Glutamatergic neuron (in vitro differentiated cells): ENCODE data around the gene GMDS. TPM values are rescaled to one million over a fixed set of nuclear protein-coding genes. Genes with fewer than 3 reads are reported as not detected.
A peak's percentile ranks its signal among the peaks of the same experiment; 100 is the strongest.

Source experiments
- DNase-seq: peaks from one replicate; pipeline ENCODE4 v3.0.0; 2022
- H3K27ac Mint-ChIP-seq: one replicate; pipeline ENCODE4 v1.8.0; 2020; ENCODE audit warnings: mild to moderate bottlenecking, mixed read lengths, inconsistent platforms; ENCODE audit not compliant: unreplicated experiment
- H3K27me3 Mint-ChIP-seq: one replicate; pipeline ENCODE4 v1.8.0; 2020; ENCODE audit warnings: mild to moderate bottlenecking, moderate library complexity, mixed read lengths, inconsistent platforms; ENCODE audit not compliant: unreplicated experiment
- H3K36me3 Mint-ChIP-seq: one replicate; pipeline ENCODE4 v1.8.0; 2020; ENCODE audit warnings: mild to moderate bottlenecking, mixed read lengths, inconsistent platforms; ENCODE audit not compliant: unreplicated experiment
- H3K4me1 Mint-ChIP-seq: one replicate; pipeline ENCODE4 v1.8.0; 2020; ENCODE audit warnings: mild to moderate bottlenecking, low read depth, mixed read lengths, inconsistent platforms; ENCODE audit not compliant: unreplicated experiment
- H3K4me3 Mint-ChIP-seq: one replicate; pipeline ENCODE4 v1.8.0; 2020; ENCODE audit warnings: mild to moderate bottlenecking, mixed read lengths, inconsistent platforms; ENCODE audit not compliant: unreplicated experiment
- H3K9me3 Mint-ChIP-seq: one replicate; pipeline ENCODE4 v1.8.0; 2020; ENCODE audit warnings: mild to moderate bottlenecking, moderate library complexity, mixed read lengths, inconsistent platforms; ENCODE audit not compliant: unreplicated experiment
- total RNA-seq: library from RNA; stranded (reverse); fragmentation: NEBNext Ultra II Directional; extraction: Animal tissue kit (Norgen Biotek cat#: 25700); gene quantifications from one replicate; pipeline ENCODE4 v1.2.1, GENCODE V29; 2021; ENCODE audit not compliant: unreplicated experiment
- TF ChIP-seq, protein P1 (sequence below): fragments of 200-600 bp; sonication (generic); IDR thresholded peaks from one replicate; pipeline ENCODE4 v1.5.0; 2021; ENCODE audit not compliant: partially characterized antibody, unreplicated experiment

The GMDS gene
- total RNA-seq, 1 donor from 2014 or later = 8.9 TPM

DNA sequence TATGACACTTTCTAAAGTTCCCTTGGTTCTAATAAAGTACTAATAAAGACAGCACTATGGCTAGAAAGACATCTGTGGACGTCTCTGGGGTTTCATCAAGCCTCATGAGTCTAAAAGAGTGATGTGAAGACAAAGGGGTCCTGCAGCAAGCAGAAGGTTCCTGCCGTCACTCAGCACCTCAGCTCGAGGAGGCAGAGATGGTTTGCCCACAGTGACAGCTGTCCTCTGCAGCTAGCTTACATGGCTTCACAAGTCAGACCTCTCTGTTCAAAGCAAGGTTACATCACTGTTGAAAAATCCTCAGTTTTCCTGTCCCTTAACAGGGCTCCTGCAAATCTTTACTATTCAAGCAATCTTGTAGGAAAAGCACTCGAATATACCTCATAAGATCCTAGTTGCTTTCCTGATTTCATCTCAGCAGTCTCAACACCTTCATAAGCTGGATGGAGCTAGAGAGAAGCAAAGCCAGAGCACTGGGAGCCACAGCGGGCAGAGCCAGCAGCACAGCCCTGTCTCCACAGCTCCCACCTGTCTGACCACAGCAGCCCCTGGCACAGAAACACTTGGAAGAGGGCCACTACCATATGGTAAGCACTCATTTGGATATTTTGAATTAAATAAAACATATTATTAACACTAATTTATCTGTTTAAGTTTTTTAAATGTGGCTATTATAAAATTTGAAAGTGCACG is 202.3 kb downstream of the GMDS start:
- Mint-ChIP-seq H3K27ac (peak overlapping the region; percentile 95), H3K4me3 (peak overlapping the region; percentile 38), H3K4me1 (peaks cover 16% of the 10 kb centered on the region), H3K27me3 (peaks cover 4% of the 10 kb centered on the region), H3K9me3 (peaks cover 4% of the 10 kb centered on the region), H3K36me3 (no peaks in the 10 kb centered on the region)
- peak; percentile 47 for DNase-seq
- TF ChIP-seq, protein P1, sequence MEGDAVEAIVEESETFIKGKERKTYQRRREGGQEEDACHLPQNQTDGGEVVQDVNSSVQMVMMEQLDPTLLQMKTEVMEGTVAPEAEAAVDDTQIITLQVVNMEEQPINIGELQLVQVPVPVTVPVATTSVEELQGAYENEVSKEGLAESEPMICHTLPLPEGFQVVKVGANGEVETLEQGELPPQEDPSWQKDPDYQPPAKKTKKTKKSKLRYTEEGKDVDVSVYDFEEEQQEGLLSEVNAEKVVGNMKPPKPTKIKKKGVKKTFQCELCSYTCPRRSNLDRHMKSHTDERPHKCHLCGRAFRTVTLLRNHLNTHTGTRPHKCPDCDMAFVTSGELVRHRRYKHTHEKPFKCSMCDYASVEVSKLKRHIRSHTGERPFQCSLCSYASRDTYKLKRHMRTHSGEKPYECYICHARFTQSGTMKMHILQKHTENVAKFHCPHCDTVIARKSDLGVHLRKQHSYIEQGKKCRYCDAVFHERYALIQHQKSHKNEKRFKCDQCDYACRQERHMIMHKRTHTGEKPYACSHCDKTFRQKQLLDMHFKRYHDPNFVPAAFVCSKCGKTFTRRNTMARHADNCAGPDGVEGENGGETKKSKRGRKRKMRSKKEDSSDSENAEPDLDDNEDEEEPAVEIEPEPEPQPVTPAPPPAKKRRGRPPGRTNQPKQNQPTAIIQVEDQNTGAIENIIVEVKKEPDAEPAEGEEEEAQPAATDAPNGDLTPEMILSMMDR = no peak

DNA sequence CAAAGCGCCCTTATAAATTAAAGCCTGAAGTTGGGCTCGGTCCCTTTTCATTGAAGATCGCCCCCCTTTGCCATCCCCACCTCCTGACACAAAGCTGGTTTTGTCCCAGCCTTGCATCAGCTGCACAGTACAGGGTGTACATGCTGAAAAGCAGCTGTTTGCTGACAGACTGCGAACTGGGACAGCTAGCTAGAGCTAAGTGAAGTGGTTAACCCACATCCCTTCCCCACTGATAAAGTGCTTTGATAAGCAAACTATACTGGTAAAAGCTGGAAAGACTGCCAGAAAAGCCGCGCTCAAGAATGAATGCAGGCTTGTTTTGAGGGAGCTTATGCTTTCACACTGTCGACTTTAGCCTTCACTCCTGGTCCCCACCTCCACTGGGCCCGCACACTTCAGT is 207.3 kb downstream of the GMDS start:
- peaks cover 4% of the 10 kb centered on the region for H3K9me3 Mint-ChIP-seq
- H3K4me3 Mint-ChIP-seq = no peak overlapping the region
- DNase-seq = no peak
- H3K27ac Mint-ChIP-seq = peak overlapping the region; percentile 80
- H3K27me3 Mint-ChIP-seq = peaks cover 3% of the 10 kb centered on the region
- peaks cover 29% of the 10 kb centered on the region for H3K4me1 Mint-ChIP-seq
- no peaks in the 10 kb centered on the region for H3K36me3 Mint-ChIP-seq
- TF ChIP-seq, protein P1 = no peak

DNA sequence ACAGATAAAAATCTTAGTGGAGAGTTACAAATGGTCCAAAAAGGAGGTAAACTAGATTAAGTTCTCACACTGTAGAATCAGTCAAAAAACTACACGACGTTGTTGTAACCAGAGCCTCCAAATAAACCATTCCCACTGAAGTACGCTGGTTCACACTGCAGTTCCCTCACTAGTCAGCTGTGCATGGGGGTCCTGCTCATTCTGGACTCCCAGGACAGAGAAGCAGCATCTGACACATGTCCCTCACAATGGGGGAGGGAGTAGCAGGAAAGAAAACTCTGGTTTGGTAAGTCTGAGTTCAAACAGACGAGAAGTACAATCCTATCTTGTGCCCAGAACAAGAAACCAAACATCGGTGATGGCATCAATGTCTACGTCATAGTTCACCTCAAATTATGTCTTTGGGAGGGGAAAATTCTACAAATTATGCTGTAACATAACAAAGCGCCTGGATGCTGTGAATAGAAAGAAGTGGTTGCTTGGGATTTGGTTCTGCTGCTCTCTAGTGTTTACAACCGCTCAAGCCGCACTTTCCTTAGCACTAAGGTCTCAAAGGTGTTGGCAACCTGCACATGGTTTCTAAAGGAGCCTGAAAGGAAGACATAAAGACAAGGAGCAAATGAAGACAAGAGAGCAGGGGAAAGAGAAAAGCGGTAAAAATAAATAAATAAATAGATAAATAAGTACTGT is 208.0 kb downstream of the GMDS start:
- TF ChIP-seq, protein P1 = no peak
- Mint-ChIP-seq H3K27ac (peak overlapping the region; percentile 53), H3K4me3 (peak overlapping the region; percentile 43), H3K36me3 (no peaks in the 10 kb centered on the region), H3K27me3 (no peaks in the 10 kb centered on the region), H3K9me3 (peaks cover 4% of the 10 kb centered on the region), H3K4me1 (peaks cover 24% of the 10 kb centered on the region)
- DNase-seq = no peak

DNA sequence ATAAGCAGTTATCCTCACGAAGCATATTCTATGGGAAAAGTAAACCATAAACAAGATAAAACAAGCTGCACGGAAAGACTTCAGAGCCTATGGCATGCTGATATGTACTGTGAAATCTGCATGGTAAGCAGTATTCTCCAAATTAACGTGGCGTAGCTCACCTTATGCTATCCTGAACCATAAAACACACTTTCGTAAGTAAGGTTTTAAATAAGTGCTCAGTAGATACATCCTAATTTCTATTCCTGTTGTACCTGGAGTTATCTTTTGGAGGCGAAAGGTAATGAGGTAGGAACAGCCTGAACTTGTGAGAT is 208.7 kb downstream of the GMDS start:
- Mint-ChIP-seq H3K27ac (peak overlapping the region; percentile 53), H3K27me3 (no peaks in the 10 kb centered on the region), H3K36me3 (no peaks in the 10 kb centered on the region), H3K4me1 (peaks cover 21% of the 10 kb centered on the region), H3K4me3 (no peak overlapping the region), H3K9me3 (peaks cover 2% of the 10 kb centered on the region)
- TF ChIP-seq, protein P1 = no peak
- no peak for DNase-seq
